Right renal cortex interstitium (tissue), 3 donors: ENCODE data around the gene FAM81A. TPM values are rescaled to one million over a fixed set of nuclear protein-coding genes. Genes with fewer than 3 reads are reported as not detected.
"Not testable (repeated sequence)": the region's sequence is repeated elsewhere in the genome, so short reads cannot be mapped to it uniquely, and the experiment has no call there.

ENCODE experiments used
- DNase-seq, 3 donors: peaks; one replicate each; pipeline ENCODE4 v3.0.0-alpha.2; 2013; ENCODE audit warnings: low read depth in 3 of 3, low spot score in 2 of 3
- polyA plus RNA-seq, 3 donors: library from polyadenylated mRNA; unstranded; fragments of 120-200 nt; gene quantifications; one replicate each; pipeline ENCODE4 v1.2.1, GENCODE V29; 2013; ENCODE audit not compliant: insufficient read length in 3 of 3

FAM81A gene
- polyA plus RNA-seq, 3 donors, result 19.0 to 25.7 (median 21.1) TPM

- DNase-seq, result no peak
Measured at GRCh38 chr15:59473226-59473625, 35.2 kb downstream of the FAM81A start.

GRCh38 chr15:59475161-59475560, 37.2 kb downstream of the FAM81A start:
- not testable (repeated sequence) for DNase-seq

- no peak for DNase-seq
Measured at GRCh38 chr15:59484399-59484798, 46.4 kb downstream of the FAM81A start.

GRCh38 chr15:59485036-59485435, 47.0 kb downstream of the FAM81A start:
- DNase-seq, result no peak

GRCh38 chr15:59489485-59489884, 51.5 kb downstream of the FAM81A start:
- not testable (repeated sequence) for DNase-seq

- no peak for DNase-seq
Measured at GRCh38 chr15:59491062-59491461, 53.1 kb downstream of the FAM81A start.

GRCh38 chr15:59492389-59493377, 54.7 kb downstream of the FAM81A start:
- peak; percentile 64 to 76 (median 73) for DNase-seq

GRCh38 chr15:59501597-59501996, 63.6 kb downstream of the FAM81A start:
- DNase-seq, result no peak

- DNase-seq, result no peak
Measured at GRCh38 chr15:59515190-59515589, 77.2 kb downstream of the FAM81A start.

GRCh38 chr15:59516655-59517461, 78.9 kb downstream of the FAM81A start:
- DNase-seq, result no peak

GRCh38 chr15:59519329-59519728, 81.3 kb downstream of the FAM81A start:
- no peak for DNase-seq

GRCh38 chr15:59521443-59521842, 83.5 kb downstream of the FAM81A start:
- DNase-seq, result no peak

- no peak for DNase-seq
Measured at GRCh38 chr15:59522988-59523461, 85.0 kb downstream of the FAM81A start.

GRCh38 chr15:59523702-59524101, 85.7 kb downstream of the FAM81A start:
- DNase-seq, result no peak

- no peak for DNase-seq
Measured at GRCh38 chr15:59524331-59524731, 86.3 kb downstream of the FAM81A start.

GRCh38 chr15:59526466-59526865, 88.5 kb downstream of the FAM81A start:
- not testable (repeated sequence) for DNase-seq

GRCh38 chr15:59528429-59528828, 90.4 kb downstream of the FAM81A start:
- no peak for DNase-seq

- DNase-seq, result peak; percentile 65 to 86 (median 79)
Measured at GRCh38 chr15:59528961-59529402, 91.0 kb downstream of the FAM81A start.

GRCh38 chr15:59531066-59531675, 93.2 kb downstream of the FAM81A start:
- no peak for DNase-seq

- DNase-seq, result no peak
Measured at GRCh38 chr15:59532770-59533379, 94.9 kb downstream of the FAM81A start.
